Esophagus mucosa (tissue), 1 donor: ENCODE data around the gene AMZ1. TPM values are rescaled to one million over a fixed set of nuclear protein-coding genes. Genes with fewer than 3 reads are reported as not detected.
A peak's percentile ranks its signal among the peaks of the same experiment; 100 is the strongest.
"Not testable (repeated sequence)": the region's sequence is repeated elsewhere in the genome, so short reads cannot be mapped to it uniquely, and the experiment has no call there.

Experiments
- ATAC-seq: fragments of 200-7000 bp; cut with Tn5 transposase; one replicate; pipeline ENCODE4 v1.9.1; 2020
- total RNA-seq: library from RNA; stranded (reverse); gene quantifications from one replicate; pipeline ENCODE4 v1.2.4, GENCODE V29; 2023
- donor health status: DM: yes; HTN: yes; CAD: no.

AMZ1 gene
- total RNA-seq, 1 donor from 2014 or later, result 0.12 TPM

DNA sequence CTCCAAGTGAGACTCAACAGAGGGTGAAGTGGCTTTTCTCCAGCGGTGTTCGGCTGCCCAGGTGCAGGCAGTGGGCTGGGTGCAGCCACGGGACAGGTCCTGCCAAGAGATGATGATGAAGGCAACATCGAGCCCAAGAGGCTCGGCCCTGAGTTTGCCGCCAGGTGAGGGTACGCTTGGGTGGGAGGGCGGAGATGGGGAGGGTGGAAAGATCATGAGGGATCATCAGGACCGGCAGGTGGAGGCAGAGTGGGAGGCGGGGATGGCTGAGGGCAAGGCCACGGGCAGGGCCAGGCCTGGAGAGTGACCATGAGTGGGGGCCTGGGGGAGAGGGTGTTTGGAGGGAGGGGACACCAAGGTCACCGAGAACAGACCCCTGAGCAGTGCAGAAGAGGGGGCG lies 17.8 kb upstream of the AMZ1 start:
- peak; percentile 8 for ATAC-seq

DNA sequence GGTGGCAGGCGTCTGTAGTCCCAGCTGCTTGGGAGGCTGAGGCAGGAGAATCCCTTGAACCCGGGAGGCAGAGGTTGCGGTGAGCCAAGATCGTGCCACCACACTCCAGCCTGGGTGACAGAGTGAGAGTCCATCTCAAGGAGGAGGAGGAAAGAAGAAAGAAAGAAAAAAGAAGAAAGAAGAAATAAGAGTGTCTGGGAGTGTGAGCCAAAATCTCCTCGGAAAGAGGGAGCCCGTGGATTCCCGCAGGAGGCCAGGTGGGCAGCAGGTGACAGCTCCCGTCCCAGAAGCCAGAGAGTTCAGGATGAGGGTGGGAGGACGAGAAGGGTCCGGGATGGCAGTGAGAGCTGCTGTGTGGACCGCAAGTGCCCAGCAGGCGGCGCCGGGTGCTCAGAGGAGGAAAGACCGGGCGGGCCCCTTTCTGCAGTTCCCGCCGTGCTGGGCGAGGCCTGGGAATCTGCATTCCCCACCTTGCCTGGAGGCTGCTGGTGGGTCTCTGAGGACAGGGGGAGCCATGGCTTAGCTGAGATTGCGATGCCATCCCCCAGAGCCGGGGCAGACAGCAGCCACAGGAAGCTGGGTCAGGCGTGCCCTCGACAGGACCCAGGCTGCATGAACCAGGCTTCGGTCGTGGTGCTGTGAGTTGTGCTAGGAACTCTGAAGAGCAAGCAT lies 17.1 kb upstream of the AMZ1 start:
- ATAC-seq, result peak; percentile 51

DNA sequence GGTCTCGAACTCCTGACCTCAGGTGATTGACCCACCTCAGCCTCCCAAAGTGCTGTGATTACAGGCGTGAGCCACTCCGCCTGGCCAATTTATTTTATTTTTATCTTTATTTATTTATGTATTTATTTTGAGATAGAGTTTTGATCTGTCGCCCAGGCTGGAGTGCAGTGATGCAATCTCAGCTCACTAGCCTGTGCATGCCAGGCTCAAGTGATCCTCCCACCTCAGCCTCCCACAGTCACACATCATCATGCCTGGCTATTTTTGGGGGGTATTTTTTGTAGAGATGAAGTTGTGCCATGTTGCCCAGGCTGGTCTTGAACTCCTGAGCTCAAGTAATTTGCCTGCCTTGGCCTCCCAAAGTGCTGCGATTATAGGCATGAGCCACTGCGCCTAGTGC lies 14.8 kb upstream of the AMZ1 start:
- not testable (repeated sequence) for ATAC-seq

DNA sequence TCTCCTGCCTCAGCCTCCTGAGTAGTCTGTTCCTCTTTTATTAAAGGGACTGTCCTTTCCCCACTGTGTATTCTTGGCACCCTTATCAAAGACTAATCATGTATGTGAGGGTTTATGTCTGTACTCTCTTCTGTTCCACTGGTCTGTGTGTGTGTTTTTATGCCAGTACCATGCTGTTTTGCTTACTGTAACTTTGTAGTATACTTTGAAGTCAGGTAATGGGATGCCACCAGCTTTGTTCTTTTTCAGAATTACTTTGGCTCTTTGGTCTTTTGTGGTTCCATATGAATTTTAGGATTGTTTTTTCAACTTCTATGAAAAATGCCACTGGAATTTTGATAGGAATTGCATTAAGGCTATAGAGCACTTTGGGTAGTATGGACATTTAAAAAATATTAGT lies 14.1 kb upstream of the AMZ1 start:
- no peak for ATAC-seq

DNA sequence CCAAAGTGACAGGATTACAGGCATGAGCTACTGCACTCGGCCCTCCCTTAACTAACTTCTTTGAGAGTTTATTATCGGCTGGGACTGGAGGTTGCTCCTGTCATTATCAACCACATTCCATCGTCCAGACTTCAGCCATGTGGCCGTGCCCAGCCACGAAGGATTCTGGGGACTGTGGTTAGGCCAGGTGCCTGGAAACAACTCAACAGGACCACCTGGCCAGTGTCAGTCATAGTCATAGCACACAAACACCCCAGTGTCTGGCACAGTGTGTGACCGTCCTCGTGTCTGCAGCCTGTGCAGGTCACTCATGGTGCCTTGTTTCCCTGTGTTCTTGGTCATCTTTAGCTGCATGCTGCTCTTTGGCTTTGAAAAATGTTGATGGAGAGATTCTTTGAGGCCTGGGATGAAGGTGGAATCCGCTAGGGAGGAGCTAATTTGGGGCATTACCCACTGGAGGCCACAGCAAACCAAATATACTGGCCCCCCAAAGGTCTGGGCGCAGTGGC lies 12.7 kb upstream of the AMZ1 start:
- no peak for ATAC-seq

DNA sequence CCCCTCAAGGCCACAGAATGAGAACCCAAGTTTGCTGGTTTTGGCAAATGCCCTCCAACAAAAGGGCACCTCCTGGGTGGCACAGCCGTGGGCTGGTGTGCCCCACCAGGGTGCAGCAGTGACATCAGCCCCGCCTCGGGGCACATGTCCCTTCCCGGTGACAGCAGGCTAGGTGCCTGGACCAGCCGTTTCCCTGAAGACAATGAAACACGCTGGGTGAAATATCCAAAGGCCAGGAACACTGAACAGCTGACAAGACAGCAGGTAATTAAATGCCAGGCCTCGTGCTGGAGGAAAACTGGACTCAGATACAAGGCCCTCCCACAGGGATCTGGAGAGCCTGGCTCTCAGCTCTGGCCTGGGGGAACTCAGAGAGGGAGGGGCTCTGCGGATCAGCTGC lies 11.4 kb upstream of the AMZ1 start:
- not testable (repeated sequence) for ATAC-seq

DNA sequence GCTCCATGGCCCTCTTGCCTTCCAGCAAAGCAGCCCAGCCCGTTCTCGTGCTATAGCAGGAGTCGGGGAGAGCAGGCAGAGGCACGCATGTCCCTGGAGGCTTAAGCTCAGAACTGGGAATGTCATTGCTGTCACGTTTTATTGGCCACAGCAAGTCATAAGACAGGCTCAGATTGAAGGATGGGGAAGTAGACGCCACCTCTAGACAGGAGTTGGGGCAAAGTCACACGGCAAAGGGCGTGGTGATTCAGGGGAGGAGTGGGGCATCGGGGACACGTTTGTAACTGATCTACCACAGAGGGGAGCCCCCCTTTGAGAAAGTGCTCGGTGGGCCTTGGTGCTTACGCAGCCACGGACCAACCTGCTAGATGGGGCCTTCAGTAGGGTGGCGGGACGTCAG lies 9.5 kb upstream of the AMZ1 start:
- ATAC-seq, result not testable (repeated sequence)

DNA sequence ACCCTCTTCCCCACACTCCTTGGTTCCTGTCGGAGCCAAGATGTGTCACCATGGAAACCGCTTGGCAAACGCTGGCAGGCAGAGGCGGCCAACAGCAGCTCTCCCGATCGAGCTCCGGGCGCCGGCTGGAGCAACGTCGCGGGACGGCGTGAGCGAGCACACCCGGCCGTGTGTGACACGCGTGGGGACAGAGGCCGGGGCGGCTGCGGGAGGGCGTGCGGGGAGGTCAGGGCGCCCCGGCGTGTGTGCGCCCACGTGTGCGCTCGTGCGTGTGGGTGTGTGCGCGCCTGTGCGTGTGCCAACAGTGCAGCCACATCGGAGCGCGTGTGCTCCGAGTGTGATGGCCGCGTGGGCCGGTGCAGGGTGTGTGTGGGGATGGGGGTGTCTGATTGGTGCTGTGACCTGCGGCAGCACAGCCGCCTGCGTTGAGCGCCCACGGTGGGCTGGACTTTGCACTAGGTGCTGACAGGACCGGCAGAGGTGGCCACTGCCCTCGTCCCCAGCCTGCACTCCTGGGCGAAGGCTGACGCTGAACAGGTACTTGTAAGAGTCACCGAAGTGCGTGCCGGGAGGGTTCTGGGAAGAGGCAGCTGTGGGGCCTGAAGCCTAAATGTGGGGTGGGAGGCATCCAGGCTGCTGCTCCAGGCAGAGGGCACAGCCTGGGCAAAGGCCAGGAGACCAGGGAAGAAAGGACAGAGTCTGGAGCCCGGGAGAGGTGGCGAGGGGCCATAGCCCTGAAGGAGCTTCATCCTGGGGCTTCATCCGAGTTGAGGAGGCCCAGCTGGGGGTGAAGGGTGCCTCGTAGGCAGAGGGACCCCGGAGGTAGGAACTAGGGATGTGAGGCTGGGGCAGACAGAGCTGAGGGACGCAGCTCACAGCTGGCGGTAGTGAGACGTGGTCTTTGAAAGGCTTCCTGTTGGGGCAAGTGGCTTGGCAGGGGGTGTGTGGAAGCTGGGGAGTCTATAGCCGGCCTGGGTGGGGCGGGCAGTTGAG lies 8.6 kb upstream of the AMZ1 start:
- peak; percentile 34 for ATAC-seq

DNA sequence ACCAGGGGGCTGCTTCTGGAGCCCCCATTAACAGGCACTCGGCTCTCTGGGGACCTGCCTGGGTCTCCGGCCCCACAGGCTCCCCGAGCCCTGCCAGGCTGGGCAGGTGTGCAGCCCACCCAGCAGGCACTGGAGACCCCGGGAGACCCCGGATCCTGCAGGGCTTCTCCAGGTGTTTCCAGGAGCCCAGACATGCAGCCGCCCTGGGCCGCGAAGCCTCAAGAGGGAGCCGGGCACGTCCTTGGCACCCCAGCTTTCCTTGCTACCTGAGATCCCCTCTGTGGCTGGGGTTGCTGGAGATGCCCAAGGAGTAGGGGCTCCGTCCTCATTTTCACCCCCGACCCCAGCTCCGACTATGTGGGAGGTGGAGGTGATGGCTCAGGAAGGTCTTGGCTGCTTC lies 7.7 kb upstream of the AMZ1 start:
- ATAC-seq, result no peak

DNA sequence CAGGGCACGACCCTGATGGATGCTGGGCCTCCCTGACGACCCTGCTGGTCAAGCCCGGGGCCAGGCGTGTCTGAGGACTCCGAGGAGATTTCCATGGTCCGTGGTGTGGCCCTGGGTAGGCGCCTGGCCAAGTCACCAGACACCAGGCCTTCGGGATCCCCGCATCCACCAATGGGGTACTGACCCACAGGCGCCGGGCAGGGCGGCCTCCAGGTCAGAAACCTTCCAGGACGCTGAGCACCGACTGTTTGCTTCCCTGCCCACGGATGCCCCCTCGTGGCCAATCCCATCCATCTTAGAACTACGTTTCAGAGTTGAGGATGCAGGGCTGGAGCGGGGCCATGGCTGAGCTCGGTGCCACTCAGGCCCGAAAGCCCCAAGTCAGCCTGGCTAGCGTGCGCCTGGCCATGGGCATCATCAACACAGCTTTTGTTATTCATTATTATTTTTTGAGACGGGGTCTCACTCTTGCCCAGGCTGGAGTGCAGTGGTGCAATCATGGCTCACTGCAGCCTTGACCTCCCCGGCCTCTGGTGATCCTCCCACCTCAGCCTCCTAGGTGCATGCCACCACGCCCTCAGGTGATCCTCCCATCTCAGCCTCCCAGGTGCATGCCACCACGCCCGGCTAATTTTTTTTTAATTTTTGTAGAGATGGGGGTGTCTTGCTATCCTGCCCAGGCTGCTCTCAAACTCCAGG lies 7.1 kb upstream of the AMZ1 start:
- ATAC-seq, result peak; percentile 72

DNA sequence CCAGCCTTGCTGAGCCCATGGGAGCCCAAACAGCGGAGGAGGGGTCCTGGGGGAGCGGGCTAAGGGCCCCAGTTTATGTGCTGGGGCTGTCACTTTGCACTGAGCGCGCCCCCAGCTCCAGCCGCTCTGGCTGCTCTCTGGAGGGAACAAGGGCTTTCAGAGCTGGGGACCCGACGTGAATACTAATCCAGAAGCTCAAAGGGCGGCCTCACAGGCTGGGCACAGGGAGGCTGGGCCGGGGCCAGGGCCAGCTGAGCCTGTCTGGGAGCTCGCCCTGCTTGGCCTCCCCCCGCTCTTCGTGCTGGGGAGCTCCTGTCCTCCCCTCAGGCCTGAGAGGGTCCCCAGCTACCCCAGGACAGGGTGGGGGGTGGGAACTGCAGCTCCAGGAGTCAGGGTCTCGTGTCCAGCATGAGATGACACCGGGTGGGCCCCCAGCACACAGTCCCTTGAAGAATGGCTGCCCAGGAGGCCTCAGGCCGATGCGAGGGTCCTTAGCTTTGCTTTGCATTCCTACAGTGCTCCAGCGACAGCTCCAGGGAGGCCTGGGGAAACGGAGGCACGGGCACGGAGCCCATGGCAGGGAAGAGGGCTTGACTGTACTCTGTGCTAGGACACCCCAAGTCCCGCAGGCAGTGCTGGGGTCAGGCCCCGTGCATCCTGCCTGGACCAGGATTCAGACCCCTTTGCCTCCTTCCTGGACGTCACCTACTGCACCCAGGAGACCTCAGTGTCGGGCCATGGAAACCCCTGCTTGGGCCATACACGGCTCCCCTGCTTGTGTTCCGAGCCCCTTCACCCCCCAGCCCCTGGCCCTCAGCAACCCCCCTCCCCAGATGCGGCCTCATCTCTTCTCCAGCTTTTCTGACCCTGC lies 5.8 kb upstream of the AMZ1 start:
- ATAC-seq, result no peak

DNA sequence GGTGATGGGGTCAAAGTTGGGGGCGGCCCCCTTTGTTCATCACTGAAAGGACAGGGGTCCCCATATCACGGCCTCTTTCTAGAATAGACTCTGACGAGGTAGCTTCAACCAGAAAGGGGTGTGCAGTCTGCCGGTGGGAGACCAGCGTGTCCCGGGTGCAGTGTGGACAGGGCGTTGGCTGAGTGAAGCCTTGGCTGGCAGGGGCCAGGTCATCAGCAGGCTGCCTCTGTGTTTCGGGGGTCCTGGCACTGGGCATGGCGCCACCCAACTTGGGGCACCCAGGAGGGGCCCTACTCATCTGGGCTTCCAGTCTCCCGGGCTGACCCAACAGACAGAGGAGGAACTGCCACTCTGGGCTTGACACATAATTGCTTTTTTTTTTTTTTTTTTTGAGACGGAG lies 3.5 kb upstream of the AMZ1 start:
- ATAC-seq, result no peak

DNA sequence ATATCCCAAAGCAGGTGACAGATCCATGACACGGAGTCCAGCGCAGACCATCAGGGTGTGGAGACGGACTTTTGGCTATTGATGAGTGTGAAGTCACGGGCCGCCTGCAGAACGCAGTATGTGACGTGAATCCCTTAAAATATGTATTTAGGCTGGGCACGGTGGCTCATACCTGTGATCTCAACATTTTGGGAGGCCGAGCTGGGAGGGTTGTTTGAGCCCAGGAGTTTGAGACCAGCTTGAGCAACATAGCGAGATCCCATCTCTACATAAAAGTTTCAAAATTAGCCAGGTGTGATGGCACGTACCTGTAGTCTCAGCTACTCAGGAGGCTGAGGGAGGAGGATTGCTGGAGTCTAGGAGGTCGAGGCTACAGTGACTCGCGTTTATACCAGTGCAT lies 1.9 kb upstream of the AMZ1 start:
- no peak for ATAC-seq

DNA sequence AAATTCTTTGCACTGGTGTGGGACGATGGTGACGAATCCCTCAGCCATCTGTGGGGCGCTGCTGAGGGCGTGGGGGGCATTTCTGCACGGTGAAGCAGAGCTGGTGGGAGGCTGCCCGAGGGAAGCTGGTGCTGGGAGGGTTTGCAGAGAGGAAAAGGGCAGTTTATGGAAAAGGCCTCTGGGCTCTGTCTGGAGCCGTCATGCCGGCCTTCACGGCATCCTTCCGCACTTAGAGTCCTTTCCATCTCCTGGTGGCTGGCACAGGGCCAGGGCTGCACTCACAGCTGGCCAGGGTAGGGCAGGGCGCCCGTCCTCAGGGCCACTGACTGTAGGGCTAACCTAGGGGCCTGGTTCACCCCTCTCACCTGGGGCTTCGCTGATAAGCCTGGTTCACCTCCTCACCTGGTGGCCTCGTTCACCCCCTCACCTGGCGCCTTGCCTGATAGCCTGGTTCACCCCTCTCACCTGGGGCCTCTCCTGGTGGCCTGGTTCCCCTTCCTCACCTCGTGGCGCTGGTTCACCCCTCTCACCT lies 598 bp upstream of the AMZ1 start:
- ATAC-seq, result peak; percentile 25

DNA sequence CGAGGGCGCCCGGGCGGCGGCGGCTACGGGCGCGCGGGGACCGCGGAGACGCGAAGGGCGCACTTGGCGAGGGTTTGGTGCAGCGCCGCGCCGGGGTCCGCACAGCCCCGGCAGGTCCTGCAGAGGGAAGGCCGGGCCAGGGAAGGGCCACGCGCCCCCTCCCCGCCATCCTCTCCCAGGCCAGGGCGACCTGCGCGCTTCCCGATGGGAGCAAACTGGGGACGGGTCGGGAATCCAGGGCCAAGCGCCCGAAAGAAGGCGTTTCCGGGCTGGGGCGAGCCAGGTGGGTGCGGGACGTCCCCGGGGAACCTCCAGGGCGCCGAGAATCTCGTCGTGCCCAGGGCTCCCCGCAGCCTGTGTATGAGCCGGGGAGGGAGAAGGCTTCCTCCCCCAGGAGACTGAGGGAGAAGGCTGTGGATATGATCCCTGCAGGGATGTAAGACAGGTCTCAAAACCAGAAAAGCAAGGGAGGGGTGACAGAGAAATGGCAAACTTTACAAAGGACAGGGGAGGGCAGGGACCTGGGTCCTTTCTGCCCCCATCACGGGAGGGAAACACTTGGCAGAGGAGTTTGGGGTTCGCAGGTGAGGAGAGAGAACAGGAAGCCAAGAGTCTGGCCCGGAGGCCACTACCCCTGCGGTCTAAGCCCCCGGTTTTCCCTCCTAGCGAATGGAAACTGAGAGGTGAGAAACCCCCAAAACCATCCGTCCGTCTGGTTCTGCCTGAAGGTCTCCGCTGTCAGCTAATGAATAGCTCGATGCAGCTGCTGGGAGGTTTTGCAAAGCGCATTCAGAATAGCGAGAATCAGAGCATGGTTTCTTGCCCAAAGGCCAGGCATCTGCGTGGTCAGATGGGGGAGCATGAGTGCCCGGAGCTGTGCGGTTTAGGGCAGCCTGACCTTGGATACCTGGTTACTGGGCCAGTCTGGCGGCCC lies 674 bp downstream of the AMZ1 start:
- peak; percentile 6 for ATAC-seq

DNA sequence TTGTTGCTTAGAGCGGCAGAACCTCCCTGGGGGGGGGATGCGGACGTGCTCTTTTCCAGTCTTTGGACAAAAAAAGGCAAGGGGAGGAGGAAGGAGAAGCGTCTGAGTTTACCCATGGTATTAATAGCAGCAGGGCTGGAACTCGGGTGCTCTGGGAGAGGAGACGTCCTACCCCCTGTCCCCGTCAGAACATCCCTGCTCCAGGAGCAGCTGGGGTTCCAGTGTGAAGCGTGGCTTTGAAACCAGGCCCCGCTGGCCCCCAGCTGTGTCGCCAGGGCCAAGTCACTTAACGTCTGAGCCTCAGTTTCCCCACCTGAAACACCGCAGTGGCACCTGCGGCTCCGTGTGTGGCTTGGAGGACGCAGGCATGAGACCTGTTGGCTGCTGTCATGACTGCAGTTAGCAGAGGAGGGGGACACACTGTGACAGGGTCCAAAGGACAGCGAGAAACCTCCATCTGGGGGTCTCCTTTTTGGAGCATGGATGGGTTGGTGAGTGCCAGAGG lies 1.4 kb downstream of the AMZ1 start:
- no peak for ATAC-seq

DNA sequence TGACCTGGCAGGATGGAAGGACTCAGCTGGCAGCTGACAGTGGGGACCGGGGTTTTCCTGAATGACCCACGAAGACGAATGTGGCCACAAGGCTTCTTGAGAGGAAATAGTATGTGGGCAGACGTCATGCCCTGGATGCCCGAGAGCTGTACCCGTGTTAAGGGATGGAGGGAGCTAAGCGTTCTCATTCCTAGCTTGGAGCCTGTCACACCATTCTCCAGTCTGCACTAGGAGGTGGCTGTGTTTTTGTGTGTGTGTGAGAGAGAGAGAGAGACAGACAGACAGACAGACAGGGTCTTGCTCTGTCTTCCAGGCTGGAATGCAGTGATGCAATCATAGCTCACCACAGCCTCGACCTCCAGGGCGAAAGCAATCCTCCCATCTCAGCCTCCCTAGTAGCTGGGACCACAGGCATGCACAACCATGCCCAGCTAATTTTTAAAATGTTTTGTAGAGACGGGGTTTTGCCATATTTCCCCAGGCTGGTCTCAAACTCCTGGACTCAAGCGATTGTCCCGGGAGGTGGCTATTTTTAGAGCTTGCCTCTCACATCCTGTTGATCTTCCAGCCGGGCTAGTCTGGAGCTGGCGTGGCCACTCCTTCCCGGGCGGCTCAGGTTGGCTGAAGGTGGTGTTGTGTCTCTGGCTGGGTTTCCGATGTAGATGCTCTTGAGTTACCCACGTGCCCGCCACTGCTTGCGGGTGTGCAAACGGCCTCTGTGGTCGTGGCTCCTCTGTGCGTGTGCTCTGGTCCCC lies 2.1 kb downstream of the AMZ1 start:
- no peak for ATAC-seq

DNA sequence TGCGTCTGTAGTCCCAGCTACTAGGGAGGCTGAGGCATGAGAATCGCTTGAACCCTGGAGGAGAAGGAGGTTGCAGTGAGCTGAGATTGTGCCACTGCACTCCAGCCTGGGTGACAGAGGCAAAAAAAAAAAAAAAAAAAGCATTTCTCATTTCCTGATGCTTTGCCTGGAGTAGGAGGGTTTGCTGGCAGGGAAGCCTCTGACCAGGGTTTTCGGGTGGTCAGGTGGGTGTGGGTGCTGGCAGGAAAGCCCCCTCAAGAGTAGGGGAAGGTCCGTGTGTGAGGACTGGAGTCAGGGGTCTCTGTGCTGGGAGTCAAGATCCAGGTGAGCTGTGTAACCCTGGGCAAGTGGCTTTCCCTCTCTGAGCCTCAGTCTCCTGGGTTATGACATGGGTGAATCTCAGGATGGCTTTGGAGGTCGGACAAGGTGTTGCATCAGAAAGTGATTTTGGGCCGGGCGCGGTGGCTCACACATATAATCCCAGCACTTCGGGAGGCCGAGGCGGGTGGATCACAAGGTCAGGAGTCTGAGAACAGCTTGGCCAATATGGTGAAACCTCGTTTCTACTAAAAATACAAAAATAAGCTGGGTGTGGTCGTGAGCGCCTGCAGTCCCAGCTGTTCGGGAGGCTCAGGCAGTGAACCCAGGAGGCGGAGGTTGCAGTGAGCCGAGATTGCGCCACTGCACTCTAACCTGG lies 3.2 kb downstream of the AMZ1 start:
- ATAC-seq, result no peak

DNA sequence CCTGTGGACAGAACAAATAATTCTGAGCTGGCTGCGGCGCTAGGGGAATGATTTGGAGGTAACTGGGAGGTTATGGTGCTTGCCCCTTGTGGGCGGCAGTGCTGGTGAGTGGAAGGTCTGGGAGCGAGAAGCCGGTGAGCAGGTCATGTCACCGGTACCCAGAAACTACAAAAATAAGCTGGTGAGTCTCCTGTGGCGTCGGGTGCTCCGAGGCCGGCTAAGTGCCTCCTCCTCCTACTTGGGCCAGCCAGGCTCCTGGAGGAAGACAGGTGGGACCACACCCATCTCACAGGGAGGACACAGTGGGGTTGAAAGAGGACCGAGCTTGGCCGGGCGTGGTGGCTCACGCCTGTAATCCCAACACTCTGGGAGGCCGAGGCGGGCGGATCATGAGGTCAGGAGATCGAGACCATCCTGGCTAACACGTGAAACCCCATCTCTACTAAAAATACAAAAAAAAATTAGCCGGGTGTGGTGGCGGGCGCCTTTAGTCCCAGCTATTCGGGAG lies 4.0 kb downstream of the AMZ1 start:
- ATAC-seq, result not testable (repeated sequence)
